K562 (cell line): ENCODE measurements around the gene ETFRF1. TPM values are rescaled to one million over a fixed set of nuclear protein-coding genes. Genes with fewer than 3 reads are reported as not detected.
A peak's percentile ranks its signal among the peaks of the same experiment; 100 is the strongest.

ENCODE experiments used
- ARID1B ChIP-seq: fragments of 450-650 bp; IDR thresholded peaks from 2 replicates; pipeline ENCODE4 v1.6.1; 2016; ENCODE audit warnings: antibody characterized with exemption, mild to moderate bottlenecking, inconsistent platforms
- CGGBP1 ChIP-seq: fragments of 250-450 bp; sonication (Bioruptor Pico); IDR thresholded peaks from 2 replicates; pipeline ENCODE4 v1.9.0; 2021; ENCODE audit warnings: mild to moderate bottlenecking
- EGR1 ChIP-seq: fragments of 450-650 bp; conservative IDR thresholded peaks from 2 replicates; pipeline ENCODE4 v1.6.1; 2017; ENCODE audit warnings: mild to moderate bottlenecking
- ETV6 ChIP-seq, 3 experiments: fragments of 150-350 bp in 1 of 3; sonication (generic) in 1 of 3; formaldehyde crosslinking in 1 of 3; IDR thresholded peaks; 2 replicates each; pipeline versions ENCODE4 v1.6.1 to v1.8.0; 2014 to 2022; ENCODE audit warnings: borderline replicate concordance in 2 of 3, low read depth in 2 of 3, antibody characterized with exemption in 1 of 3, low read length in 1 of 3, mild to moderate bottlenecking in 1 of 3, missing genetic modification reagents in 1 of 3
- FOXA1 ChIP-seq: fragments of 450-650 bp; IDR thresholded peaks from 2 replicates; pipeline ENCODE4 v1.6.1; 2016; ENCODE audit warnings: mild to moderate bottlenecking, borderline replicate concordance
- HMG20A ChIP-seq: fragments of 450-650 bp; formaldehyde crosslinking; conservative IDR thresholded peaks from 2 replicates; pipeline ENCODE4 v1.4.0; 2020; ENCODE audit warnings: mild to moderate bottlenecking, mixed read lengths
- HNRNPK ChIP-seq: fragments of 200-400 bp; formaldehyde crosslinking; IDR thresholded peaks from one replicate; pipeline ENCODE4 v1.6.1; 2018; ENCODE audit warnings: mild to moderate bottlenecking, low read depth, low read length; ENCODE audit not compliant: poor library complexity, severe bottlenecking
- JUND ChIP-seq, 2 experiments: IDR thresholded peaks; 2 replicates in 1 of 2; 3 replicates in 1 of 2; pipeline ENCODE4 v1.6.1; 2011; ENCODE audit warnings: borderline replicate concordance in 2 of 2, low read depth in 2 of 2, low read length in 2 of 2, improper control_type of control experiment in 1 of 2, missing biosample characterization in 1 of 2, missing genetic modification characterization in 1 of 2, missing genetic modification reagents in 1 of 2
- KDM5B ChIP-seq: fragments of 200-600 bp; sonication (generic); IDR thresholded peaks from 2 replicates; pipeline ENCODE4 v1.6.1; 2012; ENCODE audit warnings: low read depth, mild to moderate bottlenecking, moderate library complexity, low read length, control low read depth, inconsistent platforms; ENCODE audit not compliant: insufficient replicate concordance
- MBD1 ChIP-seq: fragments of 250-450 bp; sonication (Bioruptor Pico); IDR thresholded peaks from 2 replicates; pipeline ENCODE4 v1.8.0; 2022; ENCODE audit warnings: inconsistent platforms
- RB1 ChIP-seq: fragments of 450-650 bp; IDR thresholded peaks from 2 replicates; pipeline ENCODE4 v1.6.1; 2017; ENCODE audit warnings: low read depth, mild to moderate bottlenecking
- RFX7 ChIP-seq: fragments of 250-450 bp; sonication (Bioruptor Pico); IDR thresholded peaks from 2 replicates; pipeline ENCODE4 v1.5.1; 2021; ENCODE audit warnings: mild to moderate bottlenecking
- SMC3 ChIP-seq: conservative IDR thresholded peaks from 2 replicates; pipeline ENCODE4 v1.6.1; 2011; ENCODE audit warnings: low read depth, low read length, improper control_type of control experiment; ENCODE audit not compliant: insufficient read depth
- SOX6 ChIP-seq: fragments of 450-650 bp; IDR thresholded peaks from 2 replicates; pipeline ENCODE4 v1.6.1; 2014; ENCODE audit warnings: mild to moderate bottlenecking
- U2AF2 ChIP-seq: fragments of 200-400 bp; formaldehyde crosslinking; optimal IDR thresholded peaks from 2 replicates; pipeline ENCODE3; 2017; ENCODE audit warnings: low read depth, mild to moderate bottlenecking, low read length
- ZBTB49 ChIP-seq: sonication (generic); formaldehyde crosslinking; IDR thresholded peaks from 2 replicates; pipeline ENCODE4 v1.8.0; 2022; ENCODE audit warnings: missing genetic modification reagents, mild to moderate bottlenecking, borderline replicate concordance
- polyA plus RNA-seq, 8 experiments: library from polyadenylated mRNA; depleted of rRNA in 4 of 8; stranded (reverse) in 5 of 8; unstranded in 3 of 8; fragments of >200 nt; fragmentation: Nextera tagmentation in 2 of 8; fragmentation: Illumina TruSeq in 1 of 8; extraction: Ambion mirVana in 2 of 8; extraction: Trizol in 1 of 8; gene quantifications; 2 replicates each; pipeline versions ENCODE4 v1.2.1 to v1.2.3, GENCODE V29; 2011 to 2014; ENCODE audit warnings: inconsistent platforms in 1 of 8, missing spikeins in 1 of 8
- total RNA-seq, 7 experiments: library from RNA; depleted of rRNA in 6 of 7; stranded (reverse); fragments of >200 nt in 6 of 7; fragmentation: Illumina TruSeq in 2 of 7; extraction: Trizol in 2 of 7; gene quantifications; 2 replicates each; pipeline versions ENCODE4 v1.2.1 to v1.2.3, GENCODE V29; 2011 to 2021; ENCODE audit warnings: low replicate concordance in 1 of 7
- TF ChIP-seq, protein P1 (sequence below): sonication (generic); formaldehyde crosslinking; IDR thresholded peaks from 2 replicates; pipeline ENCODE4 v1.9.0; 2022; ENCODE audit warnings: mild to moderate bottlenecking, missing genetic modification reagents
- TF ChIP-seq, protein P2 (sequence below): sonication (generic); formaldehyde crosslinking; IDR thresholded peaks from 2 replicates; pipeline ENCODE4 v1.8.1; 2023; ENCODE audit warnings: mild to moderate bottlenecking, missing genetic modification reagents

Gene ETFRF1
- total and polyA plus RNA-seq, 9 of the 15 experiments (the other 6 are each of a cell fraction or from before 2014, with no cell fraction given), result 16.1 to 107 (median 33.7) TPM

DNA sequence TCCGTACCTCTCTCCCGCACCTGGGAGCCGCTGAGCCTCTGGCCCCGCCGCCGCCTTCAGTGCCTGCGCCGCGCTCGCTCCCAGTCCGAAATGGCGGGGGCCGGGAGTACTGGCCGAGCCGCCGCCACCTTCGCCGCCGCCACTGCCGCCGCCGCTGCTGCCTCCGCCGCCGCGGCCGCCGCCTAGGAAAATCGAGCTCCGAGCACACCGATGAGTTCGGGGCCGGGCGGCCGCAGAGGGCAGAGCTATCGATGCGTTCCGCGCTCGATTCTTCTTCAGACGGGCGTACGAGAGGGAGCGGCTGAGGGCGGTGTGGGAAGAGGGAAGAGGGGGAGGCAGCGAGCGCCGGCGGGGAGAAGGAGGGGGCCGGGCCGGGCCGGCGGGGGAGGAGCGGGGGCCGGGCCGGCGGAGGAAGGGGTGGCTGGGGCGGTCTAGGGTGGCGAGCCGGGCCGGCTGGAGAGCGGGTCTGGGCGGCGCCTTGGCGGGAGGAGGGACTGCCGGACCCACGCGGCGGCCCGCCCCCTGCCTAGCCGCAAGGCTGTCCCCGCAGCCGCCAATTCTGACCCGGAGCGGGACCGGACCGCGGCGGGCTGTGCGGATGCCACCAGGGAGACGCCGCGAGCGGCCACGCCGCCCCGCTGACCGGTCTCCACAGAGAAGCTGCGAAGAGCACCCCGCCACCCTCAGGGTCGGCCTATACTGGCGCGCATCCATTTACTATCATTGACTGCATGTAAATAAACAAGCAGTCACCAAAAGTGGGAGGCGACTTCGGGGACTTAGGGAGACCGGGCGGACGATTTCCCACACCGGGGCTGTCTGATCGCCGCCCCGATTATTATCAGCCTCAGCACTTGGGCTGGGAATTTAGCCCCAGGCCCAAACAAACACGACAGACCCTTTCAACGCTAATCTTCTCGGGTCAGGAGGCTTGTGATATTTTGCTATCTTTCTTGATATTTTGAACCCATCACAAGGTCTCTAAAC is 56.0 kb downstream of the ETFRF1 start, which contains the start of gene KRAS (continued):
- TF ChIP-seq, protein P1, sequence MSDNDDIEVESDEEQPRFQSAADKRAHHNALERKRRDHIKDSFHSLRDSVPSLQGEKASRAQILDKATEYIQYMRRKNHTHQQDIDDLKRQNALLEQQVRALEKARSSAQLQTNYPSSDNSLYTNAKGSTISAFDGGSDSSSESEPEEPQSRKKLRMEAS (CRISPR knock-in tag), result peak; percentile 77
- TF ChIP-seq ZBTB49 (CRISPR knock-in tag) (no peak), KDM5B (peak; percentile 61), FOXA1 (no peak), MBD1 (no peak), RFX7 (CRISPR knock-in tag) (no peak), U2AF2 (no peak), EGR1 (peak; percentile 96), RB1 (peak; percentile 87), SOX6 (peak; percentile 11; the same call in 1 of the 2 replicates), CGGBP1 (peak; percentile 96), ARID1B (peak; percentile 37), SMC3 (no peak), HNRNPK (no peak), ETV6 (IDR thresholded peaks at IDR 0.05; ENCODE audit: borderline replicate concordance in 1 of 2, low read depth in 2 of 2, low read length in 1 of 2) (no peak), ETV6 (CRISPR knock-in tag; IDR thresholded peaks at IDR 0.05; ENCODE audit: borderline replicate concordance) (no peak), HMG20A (CRISPR knock-in tag) (no peak), JUND (IDR thresholded peaks at IDR 0.05; ENCODE audit: borderline replicate concordance, low read depth, low read length) (peak; percentile 61), JUND (tag; IDR thresholded peaks at IDR 0.05; ENCODE audit: borderline replicate concordance, low read depth, low read length) (no peak; the same call in 2 of the 3 replicates)
- TF ChIP-seq, protein P2, sequence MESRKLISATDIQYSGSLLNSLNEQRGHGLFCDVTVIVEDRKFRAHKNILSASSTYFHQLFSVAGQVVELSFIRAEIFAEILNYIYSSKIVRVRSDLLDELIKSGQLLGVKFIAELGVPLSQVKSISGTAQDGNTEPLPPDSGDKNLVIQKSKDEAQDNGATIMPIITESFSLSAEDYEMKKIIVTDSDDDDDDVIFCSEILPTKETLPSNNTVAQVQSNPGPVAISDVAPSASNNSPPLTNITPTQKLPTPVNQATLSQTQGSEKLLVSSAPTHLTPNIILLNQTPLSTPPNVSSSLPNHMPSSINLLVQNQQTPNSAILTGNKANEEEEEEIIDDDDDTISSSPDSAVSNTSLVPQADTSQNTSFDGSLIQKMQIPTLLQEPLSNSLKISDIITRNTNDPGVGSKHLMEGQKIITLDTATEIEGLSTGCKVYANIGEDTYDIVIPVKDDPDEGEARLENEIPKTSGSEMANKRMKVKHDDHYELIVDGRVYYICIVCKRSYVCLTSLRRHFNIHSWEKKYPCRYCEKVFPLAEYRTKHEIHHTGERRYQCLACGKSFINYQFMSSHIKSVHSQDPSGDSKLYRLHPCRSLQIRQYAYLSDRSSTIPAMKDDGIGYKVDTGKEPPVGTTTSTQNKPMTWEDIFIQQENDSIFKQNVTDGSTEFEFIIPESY (CRISPR knock-in tag), result 0 out of 2 replicates have a peak, but pooled peaks have one; percentile 54
